GM10266 (cell line): ENCODE data around the gene ATP6V0C.

Experiments
- DNase-seq: peaks from one replicate; pipeline ENCODE4 v3.0.0; 2012; ENCODE audit errors: extremely low spot score
- TF ChIP-seq, protein P1 (sequence below): IDR thresholded peaks from 2 replicates; pipeline ENCODE4 v1.5.1; 2012; ENCODE audit warnings: mild to moderate bottlenecking, low read depth; ENCODE audit not compliant: control insufficient read depth, insufficient read depth; ENCODE audit errors: missing control alignments

ATP6V0C gene

DNA sequence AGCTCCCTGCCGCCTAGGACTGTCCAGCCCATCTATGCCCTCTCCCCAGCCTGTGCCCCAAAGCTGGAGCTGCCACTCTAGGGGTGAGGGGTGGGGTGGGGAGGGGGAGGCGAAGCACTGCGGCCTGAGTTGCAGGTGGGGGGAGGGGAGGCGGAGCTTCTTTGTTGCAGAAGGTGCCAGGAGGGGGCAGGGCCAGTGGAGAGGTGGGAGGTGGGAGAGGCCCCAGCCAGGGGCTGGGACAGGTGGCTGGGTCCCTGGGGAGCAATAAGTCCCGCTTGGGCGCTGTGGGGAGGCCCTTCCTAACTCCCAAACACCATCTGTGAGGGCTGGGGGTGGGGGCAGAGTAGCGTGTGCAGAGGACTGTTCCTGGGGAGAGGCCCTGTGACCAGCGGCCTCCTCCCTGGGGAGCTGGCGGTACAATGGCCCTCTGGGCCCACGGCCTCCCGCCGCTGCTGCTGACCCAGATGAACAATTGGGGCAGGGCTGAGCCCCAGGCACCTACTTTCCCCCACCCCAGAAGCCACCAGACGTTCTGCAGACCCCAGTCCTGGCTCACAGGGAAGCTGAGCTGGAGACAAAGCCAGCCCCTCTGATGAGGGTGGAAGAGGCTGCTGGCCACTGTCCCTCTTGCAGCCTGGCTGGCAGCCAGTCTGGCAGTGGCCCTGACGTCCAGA, 44.9 kb upstream of the ATP6V0C start:
- peak; percentile 88 for DNase-seq
- TF ChIP-seq, protein P1, sequence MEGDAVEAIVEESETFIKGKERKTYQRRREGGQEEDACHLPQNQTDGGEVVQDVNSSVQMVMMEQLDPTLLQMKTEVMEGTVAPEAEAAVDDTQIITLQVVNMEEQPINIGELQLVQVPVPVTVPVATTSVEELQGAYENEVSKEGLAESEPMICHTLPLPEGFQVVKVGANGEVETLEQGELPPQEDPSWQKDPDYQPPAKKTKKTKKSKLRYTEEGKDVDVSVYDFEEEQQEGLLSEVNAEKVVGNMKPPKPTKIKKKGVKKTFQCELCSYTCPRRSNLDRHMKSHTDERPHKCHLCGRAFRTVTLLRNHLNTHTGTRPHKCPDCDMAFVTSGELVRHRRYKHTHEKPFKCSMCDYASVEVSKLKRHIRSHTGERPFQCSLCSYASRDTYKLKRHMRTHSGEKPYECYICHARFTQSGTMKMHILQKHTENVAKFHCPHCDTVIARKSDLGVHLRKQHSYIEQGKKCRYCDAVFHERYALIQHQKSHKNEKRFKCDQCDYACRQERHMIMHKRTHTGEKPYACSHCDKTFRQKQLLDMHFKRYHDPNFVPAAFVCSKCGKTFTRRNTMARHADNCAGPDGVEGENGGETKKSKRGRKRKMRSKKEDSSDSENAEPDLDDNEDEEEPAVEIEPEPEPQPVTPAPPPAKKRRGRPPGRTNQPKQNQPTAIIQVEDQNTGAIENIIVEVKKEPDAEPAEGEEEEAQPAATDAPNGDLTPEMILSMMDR, result no peak

DNA sequence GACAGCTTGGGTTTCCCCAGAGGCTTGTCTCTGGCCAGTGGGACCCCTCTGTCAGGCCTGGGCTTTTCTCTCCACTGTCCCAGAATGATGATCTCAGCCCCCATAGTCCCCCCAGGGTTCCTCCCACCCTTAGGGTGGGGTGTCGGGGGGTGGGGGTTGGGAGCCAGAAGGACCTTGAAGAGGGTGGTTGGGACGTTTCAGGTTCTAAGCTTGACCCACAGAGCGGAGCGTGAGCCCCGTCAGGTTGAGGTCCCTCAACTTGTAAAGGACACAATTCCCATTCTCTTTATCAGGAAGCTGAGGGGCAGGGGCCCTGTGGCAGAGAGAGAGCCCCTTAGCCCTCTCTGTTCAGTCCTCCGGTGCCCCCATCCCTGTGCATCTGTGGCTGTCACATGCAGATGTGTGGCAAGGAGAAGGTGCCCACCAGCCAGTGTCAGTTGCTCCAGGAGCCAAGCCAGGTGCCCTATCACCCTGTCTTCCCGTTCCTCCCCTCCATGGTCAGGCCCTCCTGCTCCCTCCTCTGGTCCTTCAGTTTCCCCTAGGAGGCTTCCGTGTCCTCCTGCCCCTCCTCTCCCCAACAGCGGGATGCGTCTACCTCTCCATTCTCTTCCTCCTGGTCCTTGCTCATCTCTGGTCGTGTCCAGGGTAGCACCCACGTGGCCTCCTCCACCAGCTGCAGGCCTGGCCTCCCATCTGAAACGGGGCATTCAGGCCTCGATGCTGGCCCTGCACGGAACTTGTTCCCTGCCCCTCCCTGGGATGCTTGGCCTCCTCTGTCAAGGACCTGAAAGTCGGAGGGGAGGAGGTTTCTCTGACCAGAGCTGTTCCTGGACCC, 44.1 kb upstream of the ATP6V0C start:
- TF ChIP-seq, protein P1, result no peak
- DNase-seq, result peak; percentile 43

DNA sequence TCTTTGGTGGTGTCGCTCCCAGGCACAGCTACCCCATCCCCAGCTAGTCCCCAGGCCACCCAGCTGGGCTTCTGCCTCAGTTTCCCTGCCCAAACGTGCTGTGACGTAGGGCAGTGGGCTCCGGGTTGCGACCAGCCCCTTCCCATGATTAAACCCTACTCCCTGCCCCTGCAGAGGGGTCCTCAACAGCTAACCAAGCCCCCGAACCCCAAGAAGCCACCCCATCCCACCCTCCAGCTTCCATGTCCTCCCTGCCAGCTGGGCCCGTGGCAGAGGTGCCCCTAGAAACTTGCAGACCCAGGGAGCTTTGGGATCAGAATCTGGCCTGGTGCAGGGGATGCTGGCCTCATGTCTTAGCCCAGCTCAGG, 43.5 kb upstream of the ATP6V0C start:
- DNase-seq, result no peak
- TF ChIP-seq, protein P1, result no peak

DNA sequence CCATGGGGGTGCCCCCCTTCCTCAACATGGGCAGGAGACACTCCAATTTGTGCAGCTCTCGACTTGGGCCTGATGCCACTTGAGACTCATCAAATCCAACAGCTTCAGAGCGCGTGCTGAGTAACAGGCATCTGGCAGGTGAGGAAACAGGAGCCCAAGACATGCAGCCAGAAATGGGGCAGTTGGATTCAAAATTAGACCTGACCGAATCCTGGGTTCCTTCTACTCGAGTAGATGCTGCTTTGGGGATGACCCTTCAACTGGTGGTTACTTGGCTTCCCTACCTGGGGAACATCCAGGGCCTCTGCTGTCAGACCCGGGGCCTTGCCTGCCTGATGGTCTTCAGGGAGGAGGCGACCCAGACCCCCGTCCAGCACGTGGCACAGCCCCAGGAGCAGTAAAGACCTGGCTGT, 43.1 kb upstream of the ATP6V0C start:
- TF ChIP-seq, protein P1, result no peak
- DNase-seq, result peak; percentile 51

DNA sequence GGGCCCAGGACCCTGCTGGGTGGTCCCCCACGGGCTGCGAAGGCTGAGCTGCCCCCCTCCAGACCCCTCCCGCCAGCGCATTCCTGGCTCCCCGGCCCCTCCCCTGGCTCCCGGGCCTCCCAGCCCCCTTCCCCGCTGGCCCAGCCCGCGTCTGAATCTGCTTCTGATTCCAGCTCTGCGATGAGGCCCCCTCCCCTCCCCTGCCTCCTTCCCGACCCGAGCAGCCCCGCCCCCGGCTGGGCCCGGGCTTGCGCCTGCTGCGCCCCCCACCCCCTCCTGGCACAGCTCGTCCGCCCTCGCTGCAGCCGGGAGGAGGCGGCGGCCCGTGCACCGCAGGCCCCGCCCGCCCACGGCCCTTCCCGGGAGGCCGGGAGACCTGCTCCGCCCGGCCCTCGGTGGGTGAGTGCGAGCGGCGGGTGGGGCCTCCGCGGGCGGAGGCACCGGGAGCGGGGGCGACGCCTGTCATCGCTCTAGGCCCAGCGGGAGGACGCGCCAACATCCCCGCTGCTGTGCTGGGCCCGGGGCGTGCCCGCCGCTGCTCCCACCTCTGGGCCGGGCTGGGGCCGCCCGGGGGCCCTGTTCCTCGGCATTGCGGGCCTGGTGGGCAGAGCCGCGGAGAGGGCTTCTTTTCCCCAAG, 42.6 kb upstream of the ATP6V0C start, which contains the start of gene NTN3:
Gene NTN3 (plus strand): TSS at position 282 of the 637 bp plus-strand sequence. CDS start 405 bp downstream, outside the sequence.
- peak; percentile 77 for DNase-seq
- TF ChIP-seq, protein P1, result no peak

DNA sequence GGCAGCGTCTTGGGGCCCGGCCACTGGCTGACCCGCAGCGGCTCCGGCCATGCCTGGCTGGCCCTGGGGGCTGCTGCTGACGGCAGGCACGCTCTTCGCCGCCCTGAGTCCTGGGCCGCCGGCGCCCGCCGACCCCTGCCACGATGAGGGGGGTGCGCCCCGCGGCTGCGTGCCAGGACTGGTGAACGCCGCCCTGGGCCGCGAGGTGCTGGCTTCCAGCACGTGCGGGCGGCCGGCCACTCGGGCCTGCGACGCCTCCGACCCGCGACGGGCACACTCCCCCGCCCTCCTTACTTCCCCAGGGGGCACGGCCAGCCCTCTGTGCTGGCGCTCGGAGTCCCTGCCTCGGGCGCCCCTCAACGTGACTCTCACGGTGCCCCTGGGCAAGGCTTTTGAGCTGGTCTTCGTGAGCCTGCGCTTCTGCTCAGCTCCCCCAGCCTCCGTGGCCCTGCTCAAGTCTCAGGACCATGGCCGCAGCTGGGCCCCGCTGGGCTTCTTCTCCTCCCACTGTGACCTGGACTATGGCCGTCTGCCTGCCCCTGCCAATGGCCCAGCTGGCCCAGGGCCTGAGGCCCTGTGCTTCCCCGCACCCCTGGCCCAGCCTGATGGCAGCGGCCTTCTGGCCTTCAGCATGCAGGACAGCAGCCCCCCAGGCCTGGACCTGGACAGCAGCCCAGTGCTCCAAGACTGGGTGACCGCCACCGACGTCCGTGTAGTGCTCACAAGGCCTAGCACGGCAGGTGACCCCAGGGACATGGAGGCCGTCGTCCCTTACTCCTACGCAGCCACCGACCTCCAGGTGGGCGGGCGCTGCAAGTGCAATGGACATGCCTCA, 41.9 kb upstream of the ATP6V0C start:
- DNase-seq, result no peak
- TF ChIP-seq, protein P1, result no peak
